DMS53 treated with DMSO at 0.1 percent for 48 hours (cell line): ENCODE data around the gene GIPC2.
"Not testable (repeated sequence)": the region's sequence is repeated elsewhere in the genome, so short reads cannot be mapped to it uniquely, and the experiment has no call there.

ENCODE experiments used
- DNase-seq: peaks from one replicate; lab custom pipeline; 2025; ENCODE audit not compliant: unreplicated experiment; lab: John Stamatoyannopoulos, UW

GIPC2 gene

DNA sequence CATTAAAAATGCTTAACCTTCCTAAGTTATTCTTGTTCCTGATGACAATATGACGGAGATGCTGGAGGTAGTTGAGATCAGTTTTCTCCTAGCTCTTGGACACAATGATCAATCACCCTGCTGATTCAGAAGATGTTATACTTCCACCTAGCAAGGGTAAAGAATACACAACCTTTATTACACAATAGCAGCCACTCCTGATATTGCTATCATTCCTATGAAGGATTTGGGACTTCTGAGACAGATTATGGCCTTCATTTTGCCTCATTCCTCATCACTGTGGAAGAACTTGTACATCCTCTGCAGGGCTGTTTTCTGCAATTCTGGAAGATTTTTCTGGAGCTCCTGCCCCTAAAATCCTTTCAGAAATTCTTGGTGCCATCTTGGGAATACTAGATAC is 47.8 kb downstream of the GIPC2 start:
- DNase-seq = no peak

DNA sequence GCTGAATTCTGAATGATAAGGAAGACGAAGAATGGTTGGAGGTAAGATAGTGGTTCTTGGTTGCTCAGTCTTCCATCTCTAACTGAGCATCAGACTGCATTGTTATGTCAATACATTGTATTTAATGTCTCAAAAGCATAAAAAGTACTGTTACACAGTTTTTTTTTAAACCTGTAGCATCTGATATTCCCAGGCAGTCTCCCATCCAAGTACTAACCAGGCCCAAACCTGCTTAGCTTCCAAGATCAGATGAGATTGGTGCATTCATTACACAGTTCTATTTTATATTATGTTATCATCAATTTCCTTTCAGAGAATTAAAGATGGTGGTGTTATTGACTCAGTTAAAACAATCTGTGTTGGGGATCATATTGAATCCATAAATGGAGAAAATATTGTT is 48.9 kb downstream of the GIPC2 start:
- DNase-seq = no peak

DNA sequence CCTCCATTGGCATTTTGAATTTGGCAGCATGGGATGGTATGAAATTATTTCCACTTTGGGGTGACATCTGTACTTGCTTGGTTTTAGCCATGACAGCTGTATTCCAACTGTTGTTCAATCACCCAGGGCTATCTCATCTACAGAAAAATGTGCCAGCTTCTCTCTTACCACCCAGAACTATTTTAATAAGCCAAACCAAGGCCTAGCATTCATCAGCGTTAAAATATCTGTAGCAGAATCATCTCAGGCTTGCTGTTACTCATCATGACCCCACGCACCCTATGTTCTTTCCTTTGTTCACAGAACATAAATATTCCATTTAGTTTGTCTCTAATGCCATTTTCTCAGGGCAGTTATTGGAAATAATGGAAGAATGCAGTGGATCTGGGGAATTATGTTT is 49.8 kb downstream of the GIPC2 start:
- DNase-seq = no peak

DNA sequence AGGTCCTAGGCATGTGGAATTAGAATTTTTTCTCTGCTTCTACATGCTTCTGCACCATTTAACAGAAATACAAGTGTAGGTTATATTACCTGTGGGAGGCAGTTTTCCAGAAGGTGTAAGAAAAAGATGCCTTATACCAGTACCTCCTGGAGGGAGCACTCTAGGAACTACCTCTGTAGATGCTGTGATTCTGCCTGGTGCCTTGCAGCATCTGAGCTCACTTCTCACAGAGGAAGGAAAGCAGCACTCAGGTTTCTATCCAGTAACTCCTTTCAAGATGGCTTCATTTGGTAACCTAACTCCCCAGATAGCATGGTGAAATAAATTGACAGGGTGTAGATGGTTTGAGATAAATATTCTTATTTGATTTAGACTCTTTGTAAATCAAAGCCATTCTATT is 50.3 kb downstream of the GIPC2 start:
- no peak for DNase-seq

DNA sequence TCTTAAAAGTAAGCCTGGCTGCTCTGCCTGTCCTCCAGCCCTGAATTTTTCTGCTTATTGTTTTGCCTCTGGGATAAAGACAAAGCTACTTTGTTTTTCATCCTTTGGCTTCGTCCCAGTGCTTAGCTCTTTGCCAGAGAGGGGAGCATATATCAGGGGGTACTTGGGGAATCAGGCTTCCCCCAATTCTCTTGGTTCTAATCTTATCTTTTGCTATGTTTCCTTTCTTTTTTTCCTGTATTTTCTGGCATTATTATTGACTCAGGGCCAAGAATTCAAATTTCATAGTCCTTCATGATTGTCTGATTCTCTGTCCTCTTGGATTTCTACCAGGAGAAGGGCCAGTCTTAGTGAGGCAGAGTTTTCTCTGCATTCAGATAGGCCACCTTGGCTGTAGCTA is 51.2 kb downstream of the GIPC2 start:
- DNase-seq = no peak

DNA sequence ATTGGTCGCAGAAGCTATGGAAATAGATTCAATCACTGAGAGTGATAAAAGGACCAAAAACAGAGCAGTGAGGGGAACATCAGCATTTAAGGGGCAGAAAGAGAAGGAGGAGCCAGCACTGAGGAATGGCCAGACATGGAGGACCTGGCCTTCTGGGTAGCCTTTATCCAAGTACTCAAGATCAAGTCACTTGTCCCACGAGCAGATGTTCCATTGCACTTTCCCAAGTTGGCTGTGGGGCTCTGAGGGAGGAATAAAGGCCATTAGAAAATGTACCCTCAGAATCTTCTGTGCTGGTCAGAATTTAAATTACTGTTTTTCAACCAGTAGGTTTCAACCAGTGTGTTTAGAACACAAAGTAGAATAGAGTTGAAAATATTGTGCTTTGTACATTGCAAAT is 55.3 kb downstream of the GIPC2 start:
- no peak for DNase-seq

DNA sequence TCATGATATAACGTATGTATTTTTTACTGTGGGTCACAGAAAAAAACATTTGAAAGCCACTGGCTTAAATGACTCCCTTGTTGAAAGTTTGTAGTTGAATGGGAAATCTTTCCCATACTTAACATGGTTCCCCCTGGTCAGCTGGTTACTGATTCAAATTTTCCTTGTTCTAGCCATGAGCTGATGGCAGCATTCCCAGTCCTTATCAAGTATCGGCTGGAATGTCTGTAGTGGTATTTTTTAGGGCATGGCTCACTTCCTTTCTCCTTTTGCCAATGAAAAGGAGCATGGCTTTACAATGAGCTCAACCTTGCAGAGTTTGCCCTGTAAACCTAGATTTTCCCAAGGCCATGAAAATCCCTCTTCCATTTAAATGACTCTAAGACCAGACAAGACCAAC is 55.7 kb downstream of the GIPC2 start:
- DNase-seq = no peak

DNA sequence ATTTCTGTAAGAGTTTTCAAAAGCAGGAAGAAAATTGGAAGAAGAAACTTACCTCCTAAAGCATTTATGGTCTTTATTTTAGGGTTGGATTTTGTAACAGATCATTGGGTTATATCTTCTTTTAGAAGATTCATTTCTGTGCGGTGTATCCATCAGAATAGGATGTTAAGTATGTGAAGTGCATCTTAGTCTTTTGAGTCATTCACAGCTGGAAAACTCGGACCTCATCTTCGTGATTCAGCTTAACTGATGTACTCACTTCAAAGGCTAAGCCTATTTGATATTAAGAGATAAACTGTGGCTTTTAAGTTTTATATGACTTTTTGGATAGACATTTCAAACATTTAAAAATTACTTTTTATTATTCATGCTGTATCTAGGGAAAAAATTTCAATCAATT is 56.3 kb downstream of the GIPC2 start:
- no peak for DNase-seq

DNA sequence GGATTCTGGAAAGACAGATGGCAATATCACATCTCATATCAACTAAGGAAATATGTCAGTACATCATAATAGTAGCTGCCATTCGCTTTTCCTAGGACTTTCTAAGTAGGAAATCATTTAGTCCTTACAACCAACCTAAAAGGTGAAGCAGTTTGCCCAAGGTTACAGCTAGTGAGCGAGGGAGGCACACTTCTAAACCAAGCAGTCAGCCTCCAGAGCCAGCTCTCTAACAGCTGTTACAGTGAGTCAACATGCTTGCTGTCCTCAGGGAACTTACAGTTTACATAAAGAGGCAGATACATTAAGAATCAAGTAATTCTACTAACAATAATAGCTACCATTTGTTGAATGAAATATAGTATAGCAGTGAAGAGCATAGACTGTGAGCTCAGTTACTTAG is 57.1 kb downstream of the GIPC2 start:
- DNase-seq = no peak

DNA sequence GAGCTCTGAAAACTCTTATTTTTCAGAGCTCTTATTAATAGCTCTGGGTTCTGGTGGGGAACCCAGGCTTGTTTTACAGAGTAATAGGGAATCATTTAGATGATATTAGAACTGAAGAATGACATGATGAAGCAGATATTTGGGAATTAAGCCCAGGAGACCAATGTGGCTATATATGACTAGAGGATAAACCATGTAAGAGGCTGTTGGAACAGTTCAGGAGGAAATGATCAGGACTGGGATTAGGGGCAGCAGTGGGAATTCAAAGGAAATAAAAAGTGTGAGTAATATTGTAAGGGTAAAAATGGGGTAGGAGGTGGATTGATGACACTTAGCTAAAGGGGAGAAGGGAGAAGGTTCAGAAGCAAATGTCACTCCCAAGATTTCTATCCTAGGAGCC is 58.6 kb downstream of the GIPC2 start:
- no peak for DNase-seq

DNA sequence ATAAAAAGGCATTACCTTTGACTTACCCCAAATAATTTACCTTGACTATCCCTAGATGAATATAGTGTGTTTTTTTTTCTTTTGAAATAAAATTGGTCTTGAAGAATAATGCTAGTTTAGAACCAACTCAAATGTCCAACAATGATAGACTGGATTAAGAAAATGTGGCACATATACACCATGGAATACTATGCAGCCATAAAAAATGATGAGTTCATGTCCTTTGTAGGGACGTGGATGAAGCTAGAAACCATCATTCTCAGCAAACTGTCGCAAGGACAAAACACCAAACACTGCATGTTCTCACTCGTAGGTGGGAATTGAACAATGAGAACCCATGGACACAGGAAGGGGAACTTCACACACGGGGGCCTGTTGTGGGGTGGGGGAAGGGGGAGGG is 63.9 kb downstream of the GIPC2 start:
- DNase-seq = not testable (repeated sequence)

DNA sequence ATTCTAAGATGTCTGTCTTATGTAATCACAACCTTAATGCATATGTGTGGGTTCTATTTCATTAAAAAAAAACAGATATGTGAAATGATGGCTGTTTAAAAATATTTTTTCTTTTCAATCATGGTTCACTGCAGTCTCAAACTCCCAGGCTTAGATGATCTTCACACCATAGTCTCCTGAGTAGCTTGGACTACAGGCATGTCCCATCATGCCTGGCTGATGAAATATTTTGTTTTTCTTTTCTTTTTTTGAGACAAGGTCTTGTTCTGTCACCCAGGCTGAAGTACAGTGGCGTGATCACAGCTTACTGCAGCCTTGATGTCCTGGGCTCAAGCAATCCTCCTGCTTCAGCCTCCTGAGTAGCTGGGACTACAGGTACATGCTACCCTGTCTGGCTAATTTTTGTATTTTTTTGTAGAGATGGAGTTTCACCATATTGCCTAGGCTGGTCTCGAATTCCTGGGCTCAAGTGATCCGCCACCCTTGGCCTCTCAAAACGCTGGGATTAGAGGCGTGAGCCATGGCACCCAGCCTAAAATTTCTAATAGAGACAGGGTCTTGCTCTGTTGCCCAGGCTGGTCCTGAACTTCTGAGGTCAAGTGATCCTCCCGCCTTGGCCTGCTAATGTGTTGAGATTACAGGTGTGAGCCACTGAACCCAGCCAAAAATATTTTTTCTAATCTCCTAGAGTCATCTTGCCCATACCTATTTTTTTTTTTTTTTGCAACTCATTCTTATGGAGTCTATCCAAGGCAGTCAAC is 67.6 kb downstream of the GIPC2 start:
- DNase-seq = no peak

DNA sequence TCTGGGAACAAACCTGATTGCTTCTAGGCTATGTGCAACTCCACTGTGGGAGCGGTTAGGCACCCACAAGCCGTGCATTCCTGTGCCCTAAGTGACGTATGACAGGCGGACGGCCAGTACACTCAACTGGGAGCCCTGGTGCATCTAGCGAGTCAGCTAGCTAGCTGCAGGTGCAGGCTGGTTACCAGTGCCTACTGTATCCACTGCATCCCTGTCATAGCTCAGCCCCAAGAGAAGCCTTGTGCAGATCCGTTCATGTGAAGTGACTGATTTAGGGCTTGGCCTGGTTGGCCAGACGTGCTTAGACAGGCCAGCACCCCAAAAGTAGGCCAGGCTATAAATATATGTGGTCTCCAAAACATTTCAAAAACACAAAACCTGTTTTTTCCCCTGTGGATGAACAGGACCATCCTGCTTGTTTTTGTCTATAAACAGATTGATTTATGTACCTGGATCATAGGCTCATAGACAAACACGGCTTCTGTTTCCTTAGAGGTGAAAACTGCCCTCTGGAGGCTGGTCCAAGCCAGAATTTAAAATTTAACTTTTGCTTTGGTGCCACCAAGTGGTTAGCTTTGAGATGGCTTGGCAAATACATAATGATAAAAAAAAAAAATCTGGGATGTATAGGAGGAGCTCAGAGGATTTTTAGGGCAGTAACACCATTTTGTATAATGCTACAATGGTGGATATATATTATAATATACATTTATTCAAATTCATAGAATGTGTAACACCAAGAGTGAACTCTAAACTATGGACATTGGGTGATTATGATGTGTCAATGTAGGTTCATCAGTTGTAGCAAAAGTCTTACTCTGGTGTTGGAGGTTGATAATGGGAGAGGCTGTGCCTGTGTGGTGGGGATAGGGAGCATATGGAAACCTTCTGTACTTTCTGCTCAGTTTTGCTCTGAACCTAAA is 68.5 kb downstream of the GIPC2 start:
- DNase-seq = peak; percentile 93

DNA sequence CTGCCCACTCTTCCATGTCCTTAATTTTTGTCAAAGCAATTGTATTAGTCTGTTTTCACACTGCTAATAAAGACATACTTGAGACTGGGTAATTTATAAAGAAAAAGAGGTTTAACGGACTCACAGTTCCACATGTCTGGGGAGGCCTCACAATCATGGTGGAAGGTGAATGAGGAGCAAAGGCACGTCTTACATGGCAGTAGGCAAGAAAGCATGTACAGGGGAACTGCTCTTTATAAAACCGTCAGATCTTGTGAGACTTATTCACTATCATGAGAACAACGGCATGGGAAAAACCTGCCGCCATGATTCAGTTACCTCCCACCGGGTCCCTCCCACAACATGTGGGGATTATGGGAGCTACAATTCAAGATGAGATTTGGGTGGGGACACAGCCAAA is 74.7 kb downstream of the GIPC2 start:
- not testable (repeated sequence) for DNase-seq

DNA sequence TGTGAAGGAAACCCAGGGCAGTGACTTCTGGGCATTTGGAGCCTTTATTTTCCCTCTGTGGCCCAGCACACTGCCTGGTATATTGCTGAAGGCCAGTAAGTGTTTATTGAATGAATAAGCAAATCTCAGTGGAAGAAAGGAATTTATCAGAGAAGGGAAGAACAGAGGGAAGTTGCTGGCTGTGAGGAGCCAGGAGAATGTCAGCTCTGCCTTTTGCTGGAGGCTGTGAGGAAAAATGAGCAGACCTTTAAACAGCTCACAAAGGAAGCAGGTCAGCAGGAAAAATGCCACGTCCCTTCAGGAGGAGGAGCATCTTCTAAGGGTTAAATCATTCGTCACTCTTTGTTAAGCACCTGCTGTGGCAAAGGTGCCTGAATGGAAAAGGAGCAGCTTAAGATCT is 75.9 kb downstream of the GIPC2 start:
- DNase-seq = no peak

DNA sequence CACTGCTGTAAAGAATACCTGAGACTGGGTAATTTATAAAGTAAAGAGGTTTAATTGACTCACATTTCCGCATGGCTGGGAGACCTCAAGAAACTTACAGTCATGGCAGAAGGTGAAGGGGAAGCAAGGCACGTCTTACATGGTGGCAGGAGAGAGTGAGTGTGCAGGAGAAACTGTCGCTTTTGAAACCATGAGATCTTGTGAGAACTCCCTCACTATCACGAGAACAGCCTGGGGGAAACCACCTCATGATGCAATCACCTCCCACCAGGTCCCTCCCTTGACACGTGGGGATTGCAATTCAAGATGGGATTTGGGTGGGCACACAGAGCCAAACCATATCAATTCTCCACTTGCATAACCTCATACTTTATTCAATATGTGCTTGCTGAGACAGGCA is 76.6 kb downstream of the GIPC2 start:
- DNase-seq = no peak

DNA sequence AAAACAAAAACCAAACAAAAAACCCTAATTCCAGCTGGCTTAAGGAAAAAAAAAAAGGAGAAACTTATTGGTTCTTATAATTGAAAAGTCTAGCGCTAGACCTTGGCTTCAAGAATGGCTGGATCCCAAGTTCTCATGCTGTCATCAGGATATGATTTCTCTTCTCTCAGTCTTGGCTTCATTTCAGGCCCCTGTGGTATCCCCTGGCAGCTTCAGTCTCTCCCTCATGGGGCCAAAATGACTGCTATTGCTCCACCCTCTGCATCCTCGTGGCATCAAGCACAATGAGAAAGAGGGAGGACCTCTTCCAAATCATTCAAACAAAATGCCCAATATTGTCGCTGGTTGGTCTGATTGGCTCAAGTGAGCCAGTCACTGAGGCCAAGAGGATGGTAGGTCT is 80.7 kb downstream of the GIPC2 start:
- no peak for DNase-seq

DNA sequence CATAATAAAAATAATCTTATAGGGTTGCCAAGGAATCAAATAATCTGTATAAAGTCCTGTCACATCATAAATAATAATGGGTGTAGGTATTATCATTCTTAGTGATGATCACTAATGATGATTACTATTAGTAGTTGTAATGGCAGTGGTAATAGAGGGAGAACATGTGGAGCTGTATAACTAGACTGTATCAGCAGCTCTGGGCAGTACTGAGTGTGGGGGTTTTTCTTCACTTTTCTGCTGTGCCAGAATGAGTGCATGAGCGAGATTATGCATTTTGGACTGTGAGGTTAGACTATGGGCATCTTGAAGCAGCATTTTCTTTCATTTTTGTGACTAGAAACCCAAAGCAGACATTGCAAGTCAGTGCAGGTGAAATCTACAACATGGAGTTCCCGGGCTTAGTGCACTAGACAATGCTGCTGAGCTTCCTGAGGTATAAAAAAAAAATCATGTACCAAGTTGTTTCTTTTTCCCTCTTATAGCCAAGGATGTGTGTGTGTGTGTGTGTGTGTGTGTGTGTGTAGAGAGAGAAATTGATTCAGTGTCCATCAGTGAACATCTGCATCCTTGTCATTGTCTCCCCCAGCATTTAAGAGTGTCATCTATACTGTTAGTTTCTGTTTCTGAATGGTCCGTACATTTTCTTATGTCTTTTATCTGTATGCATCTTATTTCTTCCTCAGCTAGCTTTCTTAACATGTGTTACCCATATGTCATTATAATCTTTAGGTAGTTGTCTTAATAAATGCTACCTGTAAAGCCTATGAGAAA is 86.6 kb downstream of the GIPC2 start:
- DNase-seq = no peak

DNA sequence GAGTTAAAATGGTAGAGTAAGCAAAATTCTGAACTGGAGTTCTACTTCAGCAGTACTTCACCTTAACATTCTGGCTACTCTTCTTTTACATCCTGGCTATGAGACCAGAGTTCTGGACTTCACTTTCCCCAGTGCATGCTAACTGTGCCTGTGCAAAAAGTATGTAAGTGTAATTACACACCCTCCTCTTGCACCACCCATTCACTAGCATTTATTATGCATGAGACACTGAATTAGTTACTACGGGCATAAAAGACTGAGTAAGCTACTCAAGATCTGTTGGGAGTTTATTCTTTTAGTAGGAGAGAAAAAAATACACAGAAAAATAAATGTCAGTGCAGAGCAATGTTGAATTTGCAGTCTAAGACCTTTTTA is 87.2 kb downstream of the GIPC2 start:
- DNase-seq = no peak

DNA sequence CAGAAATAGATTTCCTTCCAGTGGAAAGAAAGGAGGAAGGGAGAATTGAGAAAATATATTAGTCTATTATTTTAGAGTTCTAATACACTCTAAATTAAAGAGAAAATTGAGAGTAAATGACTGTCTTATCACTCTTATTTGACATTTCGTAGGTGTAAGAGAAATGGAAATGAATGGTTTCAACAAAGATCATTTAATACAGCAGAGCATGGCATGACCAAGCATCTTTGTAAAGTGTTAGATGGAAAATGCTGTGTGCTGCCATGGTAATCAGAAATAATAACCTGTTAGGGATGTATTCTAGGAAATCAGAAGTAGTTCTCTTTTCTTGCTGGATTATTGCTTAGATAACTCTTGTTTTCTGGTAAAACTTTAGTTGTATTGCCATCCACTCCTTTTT is 90.9 kb downstream of the GIPC2 start:
- DNase-seq = no peak

DNA sequence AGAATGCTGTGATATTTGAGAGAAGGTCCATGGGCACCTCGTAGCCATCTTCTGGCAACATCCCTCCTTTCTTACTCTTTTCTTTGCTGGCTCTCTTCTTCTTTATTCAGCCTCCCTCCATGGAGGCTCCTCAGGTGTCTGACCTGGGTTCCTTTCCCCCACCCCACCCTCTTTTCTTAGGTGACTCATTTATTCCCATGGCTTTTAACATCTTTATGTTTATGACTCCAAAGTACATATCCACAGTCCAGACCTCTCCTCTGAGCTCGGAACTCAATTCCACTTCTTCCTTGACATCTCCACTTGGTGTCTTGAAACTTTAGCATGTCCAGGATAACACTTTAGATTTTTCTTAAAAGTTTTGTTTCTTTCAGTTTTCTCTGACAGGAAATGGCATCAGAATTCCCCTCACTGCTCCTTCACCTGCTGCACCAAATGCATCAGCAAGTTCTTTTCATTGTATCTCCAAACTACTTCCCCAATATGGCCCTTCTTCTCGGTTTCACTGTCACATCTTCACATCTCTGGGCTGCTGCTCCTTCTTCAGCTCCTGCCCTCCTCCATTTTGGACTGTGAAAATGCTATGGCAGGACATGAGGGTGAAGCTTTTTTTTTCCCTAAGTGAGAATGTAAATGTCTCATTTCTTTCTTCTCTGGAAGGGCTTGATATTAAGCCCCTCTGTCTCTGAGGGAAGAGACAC is 95.9 kb downstream of the GIPC2 start:
- DNase-seq = no peak
